ENCODE data around the gene EXOC4.

The EXOC4 gene

GRCh38 chr7:133477791-133478190 lies 224.9 kb downstream of the EXOC4 start:
- H3K4me3 ChIP-seq (ENCODE audit: low read depth, low read length): no peak overlapping the region
- TF ChIP-seq, protein P1, sequence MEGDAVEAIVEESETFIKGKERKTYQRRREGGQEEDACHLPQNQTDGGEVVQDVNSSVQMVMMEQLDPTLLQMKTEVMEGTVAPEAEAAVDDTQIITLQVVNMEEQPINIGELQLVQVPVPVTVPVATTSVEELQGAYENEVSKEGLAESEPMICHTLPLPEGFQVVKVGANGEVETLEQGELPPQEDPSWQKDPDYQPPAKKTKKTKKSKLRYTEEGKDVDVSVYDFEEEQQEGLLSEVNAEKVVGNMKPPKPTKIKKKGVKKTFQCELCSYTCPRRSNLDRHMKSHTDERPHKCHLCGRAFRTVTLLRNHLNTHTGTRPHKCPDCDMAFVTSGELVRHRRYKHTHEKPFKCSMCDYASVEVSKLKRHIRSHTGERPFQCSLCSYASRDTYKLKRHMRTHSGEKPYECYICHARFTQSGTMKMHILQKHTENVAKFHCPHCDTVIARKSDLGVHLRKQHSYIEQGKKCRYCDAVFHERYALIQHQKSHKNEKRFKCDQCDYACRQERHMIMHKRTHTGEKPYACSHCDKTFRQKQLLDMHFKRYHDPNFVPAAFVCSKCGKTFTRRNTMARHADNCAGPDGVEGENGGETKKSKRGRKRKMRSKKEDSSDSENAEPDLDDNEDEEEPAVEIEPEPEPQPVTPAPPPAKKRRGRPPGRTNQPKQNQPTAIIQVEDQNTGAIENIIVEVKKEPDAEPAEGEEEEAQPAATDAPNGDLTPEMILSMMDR (IDR thresholded peaks at IDR 0.05; ENCODE audit: borderline replicate concordance, insufficient read depth, low read depth, low read length): no peak

DNA sequence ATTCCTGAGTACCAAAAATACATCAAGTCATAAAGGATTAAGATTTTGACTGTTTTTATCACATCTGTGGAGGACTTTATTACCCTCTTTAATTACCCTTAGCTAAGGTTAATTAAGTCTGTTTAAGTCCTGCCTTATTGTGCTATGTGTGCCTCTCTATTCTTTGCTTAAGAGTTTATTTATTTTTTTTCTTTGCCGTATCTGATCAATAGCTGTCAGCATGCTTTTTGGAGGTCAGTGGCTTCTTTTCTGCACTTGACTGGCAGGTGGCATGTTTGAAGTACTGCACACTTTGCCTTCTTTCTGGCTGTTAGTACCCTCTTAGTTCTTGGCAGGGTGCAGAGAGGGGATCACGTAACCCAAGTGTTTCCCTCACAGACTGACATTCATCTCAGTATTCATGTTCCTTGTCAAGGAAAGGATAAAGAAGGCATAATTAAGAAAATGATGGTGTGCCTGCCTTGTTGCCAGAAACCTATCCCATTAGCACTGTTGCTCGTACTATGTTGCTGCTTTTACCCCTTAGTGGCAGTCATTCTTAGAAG lies 225.8 kb downstream of the EXOC4 start:
- TF ChIP-seq, protein P1 (IDR thresholded peaks at IDR 0.05; ENCODE audit: borderline replicate concordance, insufficient read depth, low read depth, low read length): no peak

GRCh38 chr7:133479456-133480065 lies 226.7 kb downstream of the EXOC4 start:
- TF ChIP-seq, protein P1 (IDR thresholded peaks at IDR 0.05; ENCODE audit: borderline replicate concordance, insufficient read depth, low read depth, low read length): no peak
- H3K4me3 ChIP-seq (ENCODE audit: low read depth, low read length): no peak overlapping the region

More for the DNA sequence above, 225.8 kb downstream of the EXOC4 start:
- H3K4me3 ChIP-seq (ENCODE audit: low read depth, low read length): no peak overlapping the region

GRCh38 chr7:133480868-133481267 lies 228.0 kb downstream of the EXOC4 start:
- TF ChIP-seq, protein P1 (IDR thresholded peaks at IDR 0.05; ENCODE audit: borderline replicate concordance, insufficient read depth, low read depth, low read length): no peak
- no peak overlapping the region for H3K4me3 ChIP-seq (ENCODE audit: low read depth, low read length)

GRCh38 chr7:133481676-133482075 lies 228.8 kb downstream of the EXOC4 start:
- H3K4me3 ChIP-seq (ENCODE audit: low read depth, low read length): no peak overlapping the region
- TF ChIP-seq, protein P1 (IDR thresholded peaks at IDR 0.05; ENCODE audit: borderline replicate concordance, insufficient read depth, low read depth, low read length): no peak

- TF ChIP-seq, protein P1 (IDR thresholded peaks at IDR 0.05; ENCODE audit: borderline replicate concordance, insufficient read depth, low read depth, low read length): no peak
- no peak overlapping the region for H3K4me3 ChIP-seq (ENCODE audit: low read depth, low read length)
Observed at GRCh38 chr7:133482599-133482998, 229.7 kb downstream of the EXOC4 start.

GRCh38 chr7:133484086-133484485 lies 231.2 kb downstream of the EXOC4 start:
- TF ChIP-seq, protein P1 (IDR thresholded peaks at IDR 0.05; ENCODE audit: borderline replicate concordance, insufficient read depth, low read depth, low read length): no peak

More at GRCh38 chr7:133484086-133484485, 231.2 kb downstream of the EXOC4 start:
- H3K4me3 ChIP-seq (ENCODE audit: low read depth, low read length): no peak overlapping the region
